GM12891 (cell line): Measurements from ENCODE around the gene ATP2A1. TPM values are rescaled to one million over a fixed set of nuclear protein-coding genes. Genes with fewer than 3 reads are reported as not detected.
A peak's percentile ranks its signal among the peaks of the same experiment; 100 is the strongest.

ENCODE experiments used
- DNase-seq: peaks from one replicate; pipeline ENCODE4 v3.0.0; 2011; ENCODE audit warnings: low spot score; ENCODE audit not compliant: insufficient read length
- FAIRE-seq: peaks from 2 replicates; lab custom pipeline; 2011; peaks lifted over from hg19 to GRCh38; lab: Jason Lieb, UNC
- PAX5 ChIP-seq: IDR thresholded peaks from 2 replicates; pipeline ENCODE4 v1.6.1; 2011; ENCODE audit warnings: low read length, moderate library complexity, mild to moderate bottlenecking; ENCODE audit not compliant: insufficient read depth, severe bottlenecking
- POLR2A ChIP-seq: IDR thresholded peaks from 2 replicates; pipeline ENCODE4 v1.6.1; 2011; ENCODE audit warnings: low read depth, low read length, control low read depth
- POLR2AphosphoS5 ChIP-seq: IDR thresholded peaks from 2 replicates; pipeline ENCODE4 v1.6.1; 2011; ENCODE audit warnings: low read depth, low read length, control low read depth
- POU2F2 ChIP-seq: IDR thresholded peaks from 2 replicates; pipeline ENCODE4 v1.6.1; 2011; ENCODE audit warnings: low read depth, mild to moderate bottlenecking, control low read depth, low read length, moderate library complexity
- SPI1 ChIP-seq: IDR thresholded peaks from 2 replicates; pipeline ENCODE4 v1.6.1; 2011; ENCODE audit warnings: low read depth, low read length, control low read depth
- TAF1 ChIP-seq: IDR thresholded peaks from 2 replicates; pipeline ENCODE4 v1.6.1; 2011; ENCODE audit warnings: low read depth, low read length, control low read depth
- polyA plus RNA-seq: library from polyadenylated mRNA; unstranded; fragments of >200 nt; gene quantifications from one replicate; pipeline ENCODE4 v1.2.1, GENCODE V29; 2012; ENCODE audit warnings: low read depth, missing spikeins, inconsistent platforms; ENCODE audit not compliant: missing spikeins

Gene ATP2A1
- 1.6 TPM for polyA plus RNA-seq

DNA sequence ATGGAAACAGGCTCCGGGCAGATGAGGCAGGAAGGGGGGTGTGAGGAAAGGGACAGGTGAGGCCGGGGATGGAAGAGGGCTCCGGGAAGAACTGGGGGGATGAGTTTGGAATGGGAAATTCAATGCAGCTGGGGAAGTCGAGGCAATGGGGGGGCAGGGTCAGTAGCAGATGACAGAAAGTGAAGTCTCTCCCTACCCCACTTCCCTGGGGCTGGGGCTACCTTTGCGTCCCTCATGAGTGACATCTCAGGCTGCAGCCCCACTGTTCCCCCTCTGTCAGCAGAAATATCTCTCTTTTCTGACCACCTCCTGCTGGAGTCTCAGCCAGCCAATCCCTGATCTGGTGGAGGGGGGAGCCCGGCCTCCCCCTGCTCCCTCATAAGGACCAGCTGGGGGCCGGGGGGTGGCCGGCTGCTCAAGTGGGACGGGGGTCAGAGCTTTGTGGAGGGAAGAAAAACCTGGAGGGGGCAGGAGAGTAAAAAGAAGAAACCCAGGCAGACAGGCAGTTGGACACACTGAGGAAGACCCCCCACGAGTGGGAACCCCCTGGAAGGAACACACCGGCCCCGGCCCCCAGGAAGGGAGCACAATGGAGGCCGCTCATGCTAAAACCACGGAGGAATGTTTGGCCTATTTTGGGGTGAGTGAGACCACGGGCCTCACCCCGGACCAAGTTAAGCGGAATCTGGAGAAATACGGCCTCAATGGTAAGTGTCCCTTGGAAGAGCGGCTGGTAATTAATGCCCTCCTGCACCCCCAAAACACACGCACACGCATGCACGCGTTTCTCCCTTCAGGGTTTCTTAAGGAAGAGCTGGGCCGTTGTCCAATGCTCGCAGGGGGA lies at the start of gene ATP2A1:
Gene ATP2A1, plus strand, starts transcription at position 406 of the 844 bp plus-strand sequence. Its CDS starts 184 bp downstream, at position 590.
- FAIRE-seq (no peak), DNase-seq (no peak)
- TF ChIP-seq POLR2A, result no peak
- TF ChIP-seq POLR2AphosphoS5, result no peak
- TF ChIP-seq PAX5, result no peak
- TF ChIP-seq TAF1, result no peak
- TF ChIP-seq POU2F2, result no peak
- TF ChIP-seq SPI1, result no peak

GRCh38 chr16:28829747-28830146 lies 48.5 kb upstream of the ATP2A1 start:
- FAIRE-seq (no peak), DNase-seq (no peak)
- TF ChIP-seq TAF1, result no peak
- no peak for TF ChIP-seq PAX5

GRCh38 chr16:28830531-28830930 lies 47.8 kb upstream of the ATP2A1 start:
- TF ChIP-seq POLR2AphosphoS5, result no peak
- TF ChIP-seq POLR2A, result no peak
- no peak for TF ChIP-seq SPI1
- TF ChIP-seq PAX5, result no peak
- TF ChIP-seq POU2F2, result no peak
- no peak for TF ChIP-seq TAF1
- no peak for FAIRE-seq
- no peak for DNase-seq

GRCh38 chr16:28834349-28834748 lies 43.9 kb upstream of the ATP2A1 start:
- DNase-seq (no peak), FAIRE-seq (no peak)
- TF ChIP-seq POLR2A (no peak), POLR2AphosphoS5 (0 out of 2 replicates have a peak, but pooled peaks have one; percentile 35)

- peak; percentile 36; the same call in 1 of the 2 replicates for TF ChIP-seq POLR2A
- TF ChIP-seq POU2F2, result no peak
- no peak for TF ChIP-seq POLR2AphosphoS5
- no peak for DNase-seq
- no peak for FAIRE-seq
Observed at GRCh38 chr16:28834873-28835863, 43.1 kb upstream of the ATP2A1 start.

- FAIRE-seq (no peak), DNase-seq (no peak)
- TF ChIP-seq POLR2A (peak; percentile 21), PAX5 (no peak), SPI1 (no peak), POLR2AphosphoS5 (0 out of 2 replicates have a peak, but pooled peaks have one; percentile 35), TAF1 (no peak), POU2F2 (no peak)
Observed at GRCh38 chr16:28835864-28836760, 42.2 kb upstream of the ATP2A1 start.

GRCh38 chr16:28836761-28837064 lies 41.6 kb upstream of the ATP2A1 start:
- FAIRE-seq (no peak), DNase-seq (no peak)
- TF ChIP-seq SPI1, result no peak
- no peak for TF ChIP-seq POLR2AphosphoS5
- no peak for TF ChIP-seq POU2F2
- no peak for TF ChIP-seq TAF1
- TF ChIP-seq POLR2A, result no peak; the same call in 1 of the 2 replicates
- TF ChIP-seq PAX5, result no peak

GRCh38 chr16:28837672-28838557 lies 40.4 kb upstream of the ATP2A1 start:
- peak; percentile 40; the same call in 1 of the 2 replicates for TF ChIP-seq SPI1
- no peak for TF ChIP-seq TAF1
- no peak for TF ChIP-seq PAX5
- TF ChIP-seq POLR2AphosphoS5, result peak; percentile 34; the same call in 1 of the 2 replicates
- TF ChIP-seq POLR2A, result no peak
- peak; percentile 18; the same call in 1 of the 2 replicates for TF ChIP-seq POU2F2
- DNase-seq, result no peak
- no peak for FAIRE-seq
